H9 (cell line): ENCODE data around the gene CXorf58. TPM values are rescaled to one million over a fixed set of nuclear protein-coding genes. Genes with fewer than 3 reads are reported as not detected.
A peak's percentile ranks its signal among the peaks of the same experiment; 100 is the strongest.
"Not testable (repeated sequence)": the region's sequence is repeated elsewhere in the genome, so short reads cannot be mapped to it uniquely, and the experiment has no call there.

Source experiments
- DNase-seq: peaks from one replicate; pipeline ENCODE4 v3.0.0-alpha.2; 2017
- H2AFZ ChIP-seq: one replicate; pipeline ENCODE4 v1.6.1; 2013; ENCODE audit warnings: mild to moderate bottlenecking, low read length, control low read depth, moderate library complexity
- H2AK5ac ChIP-seq: 2 replicates; pipeline ENCODE4 v1.6.1; 2013; ENCODE audit warnings: low read length, control low read depth, mixed read lengths; ENCODE audit not compliant: insufficient read length
- H2BK120ac ChIP-seq: one replicate; pipeline ENCODE4 v1.6.1; 2013; ENCODE audit warnings: low read depth, mild to moderate bottlenecking, low read length, control low read depth, inconsistent platforms; ENCODE audit not compliant: poor library complexity, severe bottlenecking
- H2BK12ac ChIP-seq: 2 replicates; pipeline ENCODE4 v1.6.1; 2013; ENCODE audit warnings: low read length, control low read depth, mixed read lengths, low read depth; ENCODE audit not compliant: insufficient read length
- H2BK15ac ChIP-seq: 2 replicates; pipeline ENCODE4 v1.6.1; 2013; ENCODE audit warnings: low read depth, low read length, control low read depth
- H2BK20ac ChIP-seq: one replicate; pipeline ENCODE4 v1.6.1; 2013; ENCODE audit warnings: low read depth, mild to moderate bottlenecking, low read length, control low read depth, inconsistent platforms; ENCODE audit not compliant: poor library complexity, severe bottlenecking
- H2BK5ac ChIP-seq: 2 replicates; pipeline ENCODE4 v1.6.1; 2013; ENCODE audit warnings: low read length, control low read depth, mixed read lengths; ENCODE audit not compliant: insufficient read length
- H3K14ac ChIP-seq: 2 replicates; pipeline ENCODE4 v1.6.1; 2013; ENCODE audit warnings: low read length, control low read depth; ENCODE audit not compliant: insufficient read depth
- H3K18ac ChIP-seq: 2 replicates; pipeline ENCODE4 v1.6.1; 2013; ENCODE audit warnings: low read depth, mild to moderate bottlenecking, mixed read lengths, low read length, control low read depth; ENCODE audit not compliant: insufficient read length
- H3K23ac ChIP-seq: 2 replicates; pipeline ENCODE4 v1.6.1; 2013; ENCODE audit warnings: low read length, control low read depth, mixed read lengths, low read depth; ENCODE audit not compliant: insufficient read length
- H3K23me2 ChIP-seq: 2 replicates; pipeline ENCODE4 v1.6.1; 2013; ENCODE audit warnings: low read depth, mild to moderate bottlenecking, mixed read lengths, low read length, control low read depth; ENCODE audit not compliant: insufficient read length, poor library complexity, severe bottlenecking
- H3K27ac ChIP-seq: 2 replicates; pipeline ENCODE4 v1.5.1; 2013; ENCODE audit warnings: low read length, control low read depth, mixed read lengths, low read depth; ENCODE audit not compliant: insufficient read length
- H3K27me3 ChIP-seq: 2 replicates; pipeline ENCODE4 v1.6.1; 2013; ENCODE audit warnings: low read length, control low read depth, inconsistent platforms; ENCODE audit not compliant: insufficient read depth
- H3K4ac ChIP-seq: 2 replicates; pipeline ENCODE4 v1.6.1; 2013; ENCODE audit warnings: low read depth, mild to moderate bottlenecking, control low read depth, inconsistent platforms, low read length, moderate library complexity
- H3K4me1 ChIP-seq: 2 replicates; pipeline ENCODE4 v1.6.1; 2013; ENCODE audit warnings: low read length, control low read depth, inconsistent platforms; ENCODE audit not compliant: insufficient read depth
- H3K4me2 ChIP-seq: 2 replicates; pipeline ENCODE4 v1.6.1; 2013; ENCODE audit warnings: low read length, control low read depth, mixed read lengths; ENCODE audit not compliant: insufficient read length, insufficient read depth
- H3K56ac ChIP-seq: 2 replicates; pipeline ENCODE4 v1.6.1; 2013; ENCODE audit warnings: low read depth, mild to moderate bottlenecking, mixed read lengths, low read length, control low read depth; ENCODE audit not compliant: insufficient read length
- H3K79me1 ChIP-seq: 2 replicates; pipeline ENCODE4 v1.6.1; 2013; ENCODE audit warnings: low read depth, mild to moderate bottlenecking, moderate library complexity, low read length, control low read depth, inconsistent platforms; ENCODE audit not compliant: insufficient read depth, poor library complexity, severe bottlenecking
- H3K79me2 ChIP-seq: 2 replicates; pipeline ENCODE4 v1.6.1; 2013; ENCODE audit warnings: low read length, control low read depth, inconsistent platforms; ENCODE audit not compliant: insufficient read depth
- H3K9ac ChIP-seq: 2 replicates; pipeline ENCODE4 v1.6.1; 2013; ENCODE audit warnings: low read length, control low read depth, mixed read lengths; ENCODE audit not compliant: insufficient read length; ENCODE audit errors: extremely low read depth
- H3K9me3 ChIP-seq: one replicate; pipeline ENCODE4 v1.6.1; 2013; ENCODE audit warnings: low read depth, low read length, inconsistent platforms; ENCODE audit not compliant: control insufficient read depth
- H3T11ph ChIP-seq: one replicate; pipeline ENCODE4 v1.6.1; 2013; ENCODE audit warnings: mild to moderate bottlenecking, low read length, control low read depth, inconsistent platforms
- H4K20me1 ChIP-seq: one replicate; pipeline ENCODE4 v1.6.1; 2013; ENCODE audit not compliant: control insufficient read depth, insufficient read length, insufficient read depth
- H4K5ac ChIP-seq: 2 replicates; pipeline ENCODE4 v1.6.1; 2013; ENCODE audit warnings: low read depth, mild to moderate bottlenecking, mixed read lengths, low read length, control low read depth; ENCODE audit not compliant: insufficient read length
- H4K8ac ChIP-seq: replicated peaks from 2 replicates; pipeline ENCODE4 v1.6.1; 2013; ENCODE audit warnings: low read length, control low read depth, mixed read lengths, low read depth; ENCODE audit not compliant: insufficient read length
- H4K91ac ChIP-seq: 2 replicates; pipeline ENCODE4 v1.6.1; 2013; ENCODE audit warnings: low read depth, mild to moderate bottlenecking, moderate library complexity, mixed read lengths, low read length, control low read depth; ENCODE audit not compliant: insufficient read length
- H3K27ac Mint-ChIP-seq, 3 experiments: 2 replicates in 2 of 3; 3 replicates in 1 of 3; pipeline ENCODE4 v1.8.0; 2020 to 2021; ENCODE audit warnings: mixed read lengths in 3 of 3, mild to moderate bottlenecking in 1 of 3, moderate library complexity in 1 of 3
- H3K27me3 Mint-ChIP-seq: 2 replicates; pipeline ENCODE4 v1.8.0; 2021; ENCODE audit warnings: low read depth, mild to moderate bottlenecking, moderate library complexity, mixed read lengths
- H3K36me3 Mint-ChIP-seq, 3 experiments: 2 replicates in 2 of 3; 3 replicates in 1 of 3; pipeline ENCODE4 v1.8.0; 2020 to 2021; ENCODE audit warnings: low read depth in 3 of 3, mixed read lengths in 3 of 3; ENCODE audit not compliant: insufficient read depth in 1 of 3
- H3K4me1 Mint-ChIP-seq, 2 experiments: 2 replicates each; pipeline ENCODE4 v1.8.0; 2020; ENCODE audit warnings: mixed read lengths in 2 of 2
- H3K4me3 Mint-ChIP-seq, 2 experiments: 2 replicates in 1 of 2; 3 replicates in 1 of 2; pipeline ENCODE4 v1.8.0; 2020 to 2021; ENCODE audit warnings: mild to moderate bottlenecking in 2 of 2, mixed read lengths in 2 of 2, moderate library complexity in 1 of 2
- H3K9me3 Mint-ChIP-seq, 2 experiments: 2 replicates in 1 of 2; 3 replicates in 1 of 2; pipeline ENCODE4 v1.8.0; 2020; ENCODE audit warnings: mild to moderate bottlenecking in 2 of 2, mixed read lengths in 2 of 2, moderate library complexity in 1 of 2
- CTCF ChIP-seq: fragments of 200-600 bp; sonication (generic); conservative IDR thresholded peaks from 3 replicates; pipeline ENCODE4 v1.8.0; 2021; ENCODE audit warnings: antibody characterized with exemption, mild to moderate bottlenecking
- WGBS: extraction: QIAGEN DNeasy Blood & Tissue Kit; methylation state at CpG from one replicate; pipeline ENCODE4 v1.1.7; 2013; ENCODE audit warnings: missing lambda C conversion rate, low lambda C conversion rate, mixed read lengths; ENCODE audit not compliant: insufficient read length; ENCODE audit errors: extremely low coverage; 5-methylcytosine and 5-hydroxymethylcytosine counted together
- total RNA-seq: library from RNA; stranded (reverse); gene quantifications from 2 replicates; pipeline ENCODE4 v1.2.1, GENCODE V29; 2021

CXorf58 gene
- total RNA-seq, 1 experiment from 2014 or later, result not detected

- Histone ChIP-seq H3K4ac (no peak overlapping the region), H4K5ac (no peak overlapping the region), H3K14ac (no peak overlapping the region), H3K56ac (no peak overlapping the region), H4K20me1 (no peaks in the 10 kb centered on the region), H3K27ac (no peak overlapping the region), H2BK15ac (no peak overlapping the region), H3K79me1 (no peaks in the 10 kb centered on the region), H3K4me2 (no peak overlapping the region), H3K23ac (no peak overlapping the region), H2BK20ac (no peak overlapping the region), H2BK12ac (no peak overlapping the region), H3K27me3 (no peaks in the 10 kb centered on the region), H3K9me3 (no peaks in the 10 kb centered on the region), H2BK5ac (no peak overlapping the region), H2AK5ac (no peak overlapping the region), H3K23me2 (no peaks in the 10 kb centered on the region), H4K8ac (no peak overlapping the region), H3K9ac (no peak overlapping the region), H4K91ac (no peak overlapping the region), H3T11ph (no peak overlapping the region), H3K18ac (no peak overlapping the region), H2BK120ac (no peak overlapping the region), H3K4me1 (no peaks in the 10 kb centered on the region), H3K79me2 (0 out of 2 replicates have a peak, but pooled peaks cover 1% of the 10 kb centered on the region), H2AFZ (no peak overlapping the region)
- no peaks in the 10 kb centered on the region for H3K9me3 Mint-ChIP-seq
- H3K4me3 Mint-ChIP-seq, result no peak overlapping the region
- no peak for TF ChIP-seq CTCF
- WGBS, result no CpG with 5 or more reads among the region's 4 CpGs
- no peak for DNase-seq
- H3K4me1 Mint-ChIP-seq, result peaks cover 8 to 10% of the 10 kb centered on the region in 2 experiments
- H3K27ac Mint-ChIP-seq, result peak overlapping the region in 2 of 3 experiments; percentile 12 to 55; a peak in 2 of 7 replicates
- peaks cover 3 to 12% (median 5%) of the 10 kb centered on the region in 3 experiments; a peak in 6 of 7 replicates for H3K36me3 Mint-ChIP-seq
- H3K27me3 Mint-ChIP-seq, result no peaks in the 10 kb centered on the region
These were observed 16.9 kb upstream of the CXorf58 start for GRCh38 chrX:23890933-23891332.

- H3K14ac ChIP-seq, H3T11ph ChIP-seq, H3K23me2 ChIP-seq, H3K9me3 ChIP-seq, H2BK12ac ChIP-seq, H3K79me2 ChIP-seq, H2BK20ac ChIP-seq, H2BK15ac ChIP-seq, H3K4me2 ChIP-seq, H3K4ac ChIP-seq, H4K91ac ChIP-seq, H3K18ac ChIP-seq, H2AFZ ChIP-seq, H4K20me1 ChIP-seq, H4K5ac ChIP-seq, H2AK5ac ChIP-seq, H3K27me3 ChIP-seq, DNase-seq, H3K56ac ChIP-seq, H4K8ac ChIP-seq, H3K4me1 ChIP-seq, H2BK5ac ChIP-seq, H3K23ac ChIP-seq, H3K27me3 Mint-ChIP-seq, H3K4me3 Mint-ChIP-seq, H3K27ac ChIP-seq, H2BK120ac ChIP-seq, H3K79me1 ChIP-seq, H3K9ac ChIP-seq, H3K9me3 Mint-ChIP-seq: not testable (repeated sequence)
- Mint-ChIP-seq H3K4me1 (peaks cover 14 to 15% of the 10 kb centered on the region in 2 experiments), H3K36me3 (peaks cover 3 to 14% (median 3%) of the 10 kb centered on the region in 3 experiments; a peak in 6 of 7 replicates), H3K27ac (peak overlapping the region in 2 of 3 experiments; percentile 10 to 13; a peak in 2 of 7 replicates)
- no CpG with 5 or more reads among the region's 6 CpGs for WGBS
These were observed 12.8 kb upstream of the CXorf58 start for GRCh38 chrX:23894993-23895392.
